HepG2 (cell line): ENCODE measurements around the gene ADRM1. TPM values are rescaled to one million over a fixed set of nuclear protein-coding genes. Genes with fewer than 3 reads are reported as not detected.
A peak's percentile ranks its signal among the peaks of the same experiment; 100 is the strongest.

Source experiments
- ATAC-seq: fragments of 200-7000 bp; cut with Tn5 transposase; 3 replicates; pipeline ENCODE4 v1.9.1; 2020; ENCODE audit warnings: mild to moderate bottlenecking, moderate library complexity
- BruUV-seq: library from RNA; stranded (reverse); fragments of 400-500 nt; replicated peaks from 2 replicates; lab custom pipeline; 2021; lab: Mats Ljungman, UMichigan
- CTCF ChIA-PET: fragments of 300-600 bp; formaldehyde crosslinking; extraction: SDS; loops from one replicate; lab custom pipeline; 2021; ENCODE audit warnings: low total read pairs, inconsistent platforms, low intra/inter-chr PET ratio; lab: Yijun Ruan, JAX
- POLR2A ChIA-PET: fragments of 350-600 bp; sonication (Branson Sonifier 250); formaldehyde crosslinking; loops from one replicate; lab custom pipeline; 2020; ENCODE audit warnings: antibody characterized with exemption, inconsistent platforms; lab: Yijun Ruan, JAX
- DNase-seq: peaks from one replicate; pipeline ENCODE4 v3.0.0-alpha.2; 2015; ENCODE audit warnings: low spot score
- FAIRE-seq: peaks from 3 replicates; lab custom pipeline; 2011; peaks lifted over from hg19 to GRCh38; lab: Jason Lieb, UNC
- H2AFZ ChIP-seq: one replicate; pipeline ENCODE4 v1.6.1; 2011; ENCODE audit warnings: low read length, inconsistent platforms
- H3K27ac ChIP-seq: fragments of 300-600 bp; 3 replicates; pipeline ENCODE4 v1.8.0; 2011; ENCODE audit warnings: mixed run types, mild to moderate bottlenecking, mixed read lengths, low read length, inconsistent platforms; ENCODE audit not compliant: insufficient read depth; ENCODE audit errors: extremely low read length
- H3K27me3 ChIP-seq, 2 experiments: fragments of 200-600 bp in 1 of 2; 2 replicates in 1 of 2; 3 replicates in 1 of 2; pipeline versions ENCODE4 v1.6.0 to v1.8.0; 2011; ENCODE audit warnings: low read length in 2 of 2, mild to moderate bottlenecking in 2 of 2, moderate library complexity in 2 of 2, inconsistent platforms in 1 of 2; ENCODE audit not compliant: insufficient read depth in 2 of 2, control insufficient read depth in 1 of 2
- H3K36me3 ChIP-seq, 2 experiments: fragments of 200-600 bp in 1 of 2; replicated peaks in 1 of 2; 2 replicates in 1 of 2; 3 replicates in 1 of 2; pipeline versions ENCODE4 v1.5.1 to v1.8.0; 2011; ENCODE audit warnings: low read length in 2 of 2, inconsistent platforms in 1 of 2; ENCODE audit not compliant: insufficient read depth in 2 of 2, control insufficient read depth in 1 of 2
- H3K4me1 ChIP-seq: 2 replicates; pipeline ENCODE4 v1.5.1; 2012; ENCODE audit warnings: low read length, inconsistent platforms; ENCODE audit not compliant: insufficient read depth
- H3K4me2 ChIP-seq: 2 replicates; pipeline ENCODE4 v1.6.0; 2011; ENCODE audit warnings: low read depth, low read length, inconsistent platforms
- H3K4me3 ChIP-seq, 3 experiments: fragments of 200-600 bp in 1 of 3; sonication (generic), shearing (Covaris generic) in 1 of 3; replicated peaks in 1 of 3; 2 replicates each; pipeline ENCODE4 v1.5.1; 2011 to 2016; ENCODE audit warnings: low read length in 3 of 3, inconsistent platforms in 2 of 3, low read depth in 2 of 3, mild to moderate bottlenecking in 2 of 3, control low read depth in 1 of 3, mixed read lengths in 1 of 3; ENCODE audit not compliant: insufficient read depth in 1 of 3
- H3K79me2 ChIP-seq: one replicate; pipeline ENCODE4 v1.6.1; 2011; ENCODE audit warnings: low read length, inconsistent platforms; ENCODE audit not compliant: insufficient read depth
- H3K9ac ChIP-seq: 2 replicates; pipeline ENCODE4 v1.6.0; 2011; ENCODE audit warnings: mild to moderate bottlenecking, low read depth, low read length, inconsistent platforms; ENCODE audit not compliant: insufficient read depth
- H3K9me3 ChIP-seq: 2 replicates; pipeline ENCODE4 v1.5.1; 2012; ENCODE audit warnings: mild to moderate bottlenecking, low read length
- H4K20me1 ChIP-seq: 2 replicates; pipeline ENCODE4 v1.6.0; 2011; ENCODE audit warnings: inconsistent platforms, mild to moderate bottlenecking, low read length, moderate library complexity; ENCODE audit not compliant: insufficient read depth
- AGO2 ChIP-seq: fragments of 200-400 bp; formaldehyde crosslinking; optimal IDR thresholded peaks from 2 replicates; pipeline ENCODE3; 2017; ENCODE audit warnings: mild to moderate bottlenecking, low read depth, low read length, moderate library complexity
- DMTF1 ChIP-seq: sonication (generic); formaldehyde crosslinking; IDR thresholded peaks from 2 replicates; pipeline ENCODE4 v1.4.0; 2020; ENCODE audit warnings: mild to moderate bottlenecking, missing genetic modification reagents
- MATR3 ChIP-seq: sonication (generic); formaldehyde crosslinking; IDR thresholded peaks from 2 replicates; pipeline ENCODE4 v1.4.0; 2020; ENCODE audit warnings: missing genetic modification reagents
- ZC3H13 ChIP-seq: sonication (generic); formaldehyde crosslinking; IDR thresholded peaks from 2 replicates; pipeline ENCODE4 v1.8.1; 2023; ENCODE audit warnings: mild to moderate bottlenecking, missing genetic modification reagents, moderate library complexity
- WGBS: methylation state at CpG from one replicate; pipeline ENCODE4 v1.1.6; 2017; ENCODE audit warnings: low lambda C conversion rate; 5-methylcytosine and 5-hydroxymethylcytosine counted together
- in situ Hi-C: cut with HindIII; loops from 2 replicates; pipeline ENCODE4 v1.10.0; 2017; ENCODE audit warnings: low pct_unique_long_range_greater_than_20kb; ENCODE audit not compliant: extremely low pct_ligation_motif_present
- intact Hi-C: fragments of 100-400 bp; cut with micrococcal nuclease; formaldehyde crosslinking; loops from one replicate; pipeline ENCODE4 v1.10.0; 2022; ENCODE audit not compliant: unreplicated experiment
- polyA plus RNA-seq, 8 experiments: library from polyadenylated mRNA; depleted of rRNA in 3 of 8; stranded (reverse) in 7 of 8; unstranded in 1 of 8; fragments of >200 nt; fragmentation: Illumina TruSeq in 4 of 8; extraction: Trizol in 4 of 8; gene quantifications; 2 replicates each; pipeline versions ENCODE4 v1.2.1 to v1.2.3, GENCODE V29; 2011 to 2016; ENCODE audit warnings: low read depth in 4 of 8, missing spikeins in 1 of 8, mixed read lengths in 1 of 8; ENCODE audit not compliant: insufficient read depth in 1 of 8
- total RNA-seq, 5 experiments: library from RNA; depleted of rRNA; stranded (reverse); fragments of >200 nt; fragmentation: Illumina TruSeq; extraction: Trizol; gene quantifications; 2 replicates each; pipeline ENCODE4 v1.2.3, GENCODE V29; 2016; ENCODE audit warnings: low read depth in 1 of 5
- TF ChIP-seq, protein P1 (sequence below): sonication (generic); formaldehyde crosslinking; IDR thresholded peaks from 2 replicates; pipeline ENCODE4 v1.4.0; 2020; ENCODE audit warnings: mild to moderate bottlenecking, missing genetic modification reagents

Gene ADRM1
- total and polyA plus RNA-seq, 2 of the 13 experiments (the other 11 are each of a cell fraction or from before 2014, with no cell fraction given), result 92.9 to 154 TPM

- Histone ChIP-seq H3K36me3 (peaks cover 42 to 74% of the 10 kb centered on the region in 2 experiments), H3K4me1 (no peaks in the 10 kb centered on the region), H3K9me3 (no peaks in the 10 kb centered on the region), H3K4me2 (no peak overlapping the region), H4K20me1 (no peaks in the 10 kb centered on the region), H2AFZ (no peak overlapping the region), H3K27me3 (no peaks in the 10 kb centered on the region), H3K9ac (no peak overlapping the region), H3K27ac (no peak overlapping the region), H3K79me2 (no peaks in the 10 kb centered on the region), H3K4me3 (no peak overlapping the region)
- no peak for ATAC-seq
- in situ Hi-C loops (no loop called here), intact Hi-C loops (no loop called here)
- POLR2A ChIA-PET, result no interaction called here
- CTCF ChIA-PET, result no interaction called here
- no peak for FAIRE-seq
- 95% methylated on average over 25 of the region's 25 CpGs for WGBS
- TF ChIP-seq, protein P1, sequence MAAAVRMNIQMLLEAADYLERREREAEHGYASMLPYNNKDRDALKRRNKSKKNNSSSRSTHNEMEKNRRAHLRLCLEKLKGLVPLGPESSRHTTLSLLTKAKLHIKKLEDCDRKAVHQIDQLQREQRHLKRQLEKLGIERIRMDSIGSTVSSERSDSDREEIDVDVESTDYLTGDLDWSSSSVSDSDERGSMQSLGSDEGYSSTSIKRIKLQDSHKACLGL (CRISPR knock-in tag), result 0 out of 2 replicates have a peak, but pooled peaks have one; percentile 22
- TF ChIP-seq DMTF1 (CRISPR knock-in tag) (no peak), ZC3H13 (CRISPR knock-in tag) (0 out of 2 replicates have a peak, but pooled peaks have one; percentile 57), MATR3 (CRISPR knock-in tag) (0 out of 2 replicates have a peak, but pooled peaks have one; percentile 60), AGO2 (peak; percentile 82)
- DNase-seq, result no peak
- BruUV-seq, result no TSS peak
Measured at GRCh38 chr20:62286493-62287064, 16.2 kb upstream of the ADRM1 start.
